Measurements from ENCODE around the gene SRGN. TPM values are rescaled to one million over a fixed set of nuclear protein-coding genes. Genes with fewer than 3 reads are reported as not detected.

SRGN gene
- total and polyA plus RNA-seq, 2 of the 8 experiments (the other 6 are each of a cell fraction or from before 2014, with no cell fraction given) = 0.06 TPM; not detected in 1

DNA sequence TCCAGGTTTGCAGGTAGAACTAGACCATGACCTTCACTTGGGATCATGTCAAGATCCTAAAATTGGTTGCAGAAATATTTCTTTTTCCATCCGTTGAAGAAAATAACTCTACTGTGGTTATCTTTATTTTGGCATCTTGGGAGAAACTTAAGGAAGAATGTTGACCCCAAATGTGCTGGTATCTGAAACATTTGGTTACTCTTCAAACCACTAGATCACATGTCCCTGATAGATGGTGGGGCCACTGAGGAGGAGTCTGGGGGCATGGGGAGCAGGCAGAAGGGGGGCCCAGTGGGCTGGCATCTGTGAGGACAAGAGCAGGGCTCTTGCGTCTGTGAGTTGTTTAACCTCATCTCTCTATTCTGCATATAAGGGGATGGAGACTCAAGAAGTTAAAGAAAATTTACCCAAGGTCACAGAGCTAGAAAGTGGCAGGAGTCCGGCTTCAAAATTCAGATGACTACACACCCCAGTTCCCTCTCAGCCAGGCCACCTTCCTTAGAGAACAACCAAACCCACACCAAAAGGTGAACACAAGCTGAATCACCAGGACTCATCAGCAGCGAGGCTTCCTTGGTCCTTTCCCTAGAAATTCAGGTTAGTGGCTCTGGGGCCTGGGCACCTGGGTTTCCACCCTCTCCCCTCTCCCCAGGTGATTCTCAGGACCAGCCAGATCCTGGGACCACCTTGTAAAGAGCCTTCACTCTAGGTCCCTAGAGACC lies 40.6 kb upstream of the SRGN start (continued):
- TF ChIP-seq, protein P1, sequence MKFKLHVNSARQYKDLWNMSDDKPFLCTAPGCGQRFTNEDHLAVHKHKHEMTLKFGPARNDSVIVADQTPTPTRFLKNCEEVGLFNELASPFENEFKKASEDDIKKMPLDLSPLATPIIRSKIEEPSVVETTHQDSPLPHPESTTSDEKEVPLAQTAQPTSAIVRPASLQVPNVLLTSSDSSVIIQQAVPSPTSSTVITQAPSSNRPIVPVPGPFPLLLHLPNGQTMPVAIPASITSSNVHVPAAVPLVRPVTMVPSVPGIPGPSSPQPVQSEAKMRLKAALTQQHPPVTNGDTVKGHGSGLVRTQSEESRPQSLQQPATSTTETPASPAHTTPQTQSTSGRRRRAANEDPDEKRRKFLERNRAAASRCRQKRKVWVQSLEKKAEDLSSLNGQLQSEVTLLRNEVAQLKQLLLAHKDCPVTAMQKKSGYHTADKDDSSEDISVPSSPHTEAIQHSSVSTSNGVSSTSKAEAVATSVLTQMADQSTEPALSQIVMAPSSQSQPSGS (IDR thresholded peaks at IDR 0.05; ENCODE audit: low read length) = no peak
- TF ChIP-seq, protein P2, sequence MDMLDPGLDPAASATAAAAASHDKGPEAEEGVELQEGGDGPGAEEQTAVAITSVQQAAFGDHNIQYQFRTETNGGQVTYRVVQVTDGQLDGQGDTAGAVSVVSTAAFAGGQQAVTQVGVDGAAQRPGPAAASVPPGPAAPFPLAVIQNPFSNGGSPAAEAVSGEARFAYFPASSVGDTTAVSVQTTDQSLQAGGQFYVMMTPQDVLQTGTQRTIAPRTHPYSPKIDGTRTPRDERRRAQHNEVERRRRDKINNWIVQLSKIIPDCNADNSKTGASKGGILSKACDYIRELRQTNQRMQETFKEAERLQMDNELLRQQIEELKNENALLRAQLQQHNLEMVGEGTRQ (IDR thresholded peaks at IDR 0.05; ENCODE audit: low read length) = no peak
